K562 (cell line): ENCODE data around the gene VPS11. TPM values are rescaled to one million over a fixed set of nuclear protein-coding genes. Genes with fewer than 3 reads are reported as not detected.

ENCODE experiments used
- ATAC-seq: fragments of 200-7000 bp; cut with Tn5 transposase; 3 replicates; pipeline ENCODE4 v1.9.1; 2020; ENCODE audit warnings: moderate library complexity
- BruUV-seq: library from RNA; stranded (reverse); fragments of 400-500 nt; replicated peaks from 2 replicates; lab custom pipeline; 2021; lab: Mats Ljungman, UMichigan
- CTCF ChIA-PET: fragments of 300-600 bp; formaldehyde crosslinking; extraction: SDS; loops from one replicate; lab custom pipeline; 2021; ENCODE audit warnings: low intra/inter-chr PET ratio; lab: Yijun Ruan, JAX
- POLR2A ChIA-PET: fragments of 300-600, 350-650 bp; sonication (Branson Sonifier 250); formaldehyde crosslinking; extraction: SDS; loops from one replicate; lab custom pipeline; 2021; ENCODE audit warnings: antibody characterized with exemption, inconsistent platforms; lab: Yijun Ruan, JAX
- DNase-seq, 4 experiments: peaks; one replicate each; pipeline versions ENCODE4 v3.0.0 to v3.0.0-alpha.2; 2011 to 2018; ENCODE audit warnings: low spot score in 3 of 4, mixed read lengths in 3 of 4; ENCODE audit errors: extremely low read depth in 1 of 4
- FAIRE-seq: peaks from 2 replicates; lab custom pipeline; 2011; peaks lifted over from hg19 to GRCh38; lab: Jason Lieb, UNC
- H2AFZ ChIP-seq: 2 replicates; pipeline ENCODE4 v1.6.0; 2011; ENCODE audit warnings: low read depth, low read length, control low read depth, inconsistent platforms
- H3K27ac ChIP-seq: fragments of 200-600 bp; 3 replicates; pipeline ENCODE4 v1.8.0; 2011; ENCODE audit warnings: low read depth, mild to moderate bottlenecking, control low read depth, inconsistent platforms, low read length, moderate library complexity, mixed read lengths; ENCODE audit errors: extremely low read depth
- H3K27me3 ChIP-seq, 2 experiments: fragments of 300-600 bp in 1 of 2; 2 replicates in 1 of 2; 3 replicates in 1 of 2; pipeline versions ENCODE4 v1.6.0 to v1.8.0; 2011; ENCODE audit warnings: inconsistent platforms in 2 of 2, low read length in 2 of 2, mild to moderate bottlenecking in 1 of 2, mixed read lengths in 1 of 2, moderate library complexity in 1 of 2; ENCODE audit not compliant: control insufficient read depth in 2 of 2, insufficient read depth in 2 of 2
- H3K36me3 ChIP-seq: fragments of 300-600 bp; 3 replicates; pipeline ENCODE4 v1.8.0; 2011; ENCODE audit warnings: mild to moderate bottlenecking, low read length, inconsistent platforms; ENCODE audit not compliant: control insufficient read depth, insufficient read depth
- H3K4me1 ChIP-seq, 2 experiments: fragments of 200-600 bp in 1 of 2; replicated peaks in 1 of 2; 2 replicates in 1 of 2; 3 replicates in 1 of 2; pipeline versions ENCODE4 v1.5.1 to v1.8.0; 2011; ENCODE audit warnings: inconsistent platforms in 2 of 2, low read length in 2 of 2, mild to moderate bottlenecking in 1 of 2, mixed read lengths in 1 of 2, moderate library complexity in 1 of 2; ENCODE audit not compliant: control insufficient read depth in 2 of 2, insufficient read depth in 2 of 2
- H3K4me2 ChIP-seq: 2 replicates; pipeline ENCODE4 v1.6.1; 2011; ENCODE audit warnings: low read length, control low read depth, inconsistent platforms, mixed read lengths; ENCODE audit not compliant: insufficient read depth
- H3K4me3 ChIP-seq: fragments of 200-600 bp; sonication (generic), shearing (Covaris generic); 2 replicates; pipeline ENCODE4 v1.5.1; 2016; ENCODE audit warnings: control low read depth, inconsistent platforms
- H3K79me2 ChIP-seq: fragments of 200-600 bp; 3 replicates; pipeline ENCODE4 v1.8.0; 2011; ENCODE audit warnings: low read length, inconsistent platforms; ENCODE audit not compliant: control insufficient read depth, insufficient read depth
- H3K9ac ChIP-seq, 2 experiments: 2 replicates each; pipeline versions ENCODE4 v1.6.0 to v1.6.1; 2011; ENCODE audit warnings: low read depth in 2 of 2, low read length in 2 of 2, control low read depth in 1 of 2, inconsistent platforms in 1 of 2, mild to moderate bottlenecking in 1 of 2, mixed read lengths in 1 of 2; ENCODE audit not compliant: insufficient read depth in 1 of 2
- H3K9me1 ChIP-seq: one replicate; pipeline ENCODE4 v1.6.0; 2011; ENCODE audit warnings: inconsistent platforms, mild to moderate bottlenecking, low read length, moderate library complexity; ENCODE audit not compliant: control insufficient read depth, insufficient read depth
- H3K9me3 ChIP-seq: replicated peaks from 2 replicates; pipeline ENCODE4 v1.5.1; 2011; ENCODE audit warnings: low read depth, low read length, inconsistent platforms; ENCODE audit not compliant: control insufficient read depth, insufficient read depth
- H4K20me1 ChIP-seq: replicated peaks from 2 replicates; pipeline ENCODE4 v1.6.1; 2011; ENCODE audit warnings: low read length, inconsistent platforms, mixed read lengths; ENCODE audit not compliant: control insufficient read depth, insufficient read depth
- GABPA ChIP-seq: fragments of 200-800 bp; sonication (Bioruptor generic); conservative IDR thresholded peaks from 2 replicates; pipeline ENCODE4 v1.6.1; 2016; ENCODE audit warnings: low read depth, missing genetic modification characterization, missing compliant biosample characterization
- POLR2AphosphoS2 ChIP-seq: IDR thresholded peaks from 2 replicates; pipeline ENCODE4 v1.6.1; 2012; ENCODE audit warnings: low read length, improper control_type of control experiment
- ZNF766 ChIP-seq: fragments of 200-800 bp; sonication (Bioruptor generic); conservative IDR thresholded peaks from 2 replicates; pipeline ENCODE4 v1.6.1; 2016; ENCODE audit warnings: missing genetic modification characterization, missing compliant biosample characterization
- WGBS: fragments of 100-300 bp; shearing (Covaris generic); methylation state at CpG from one replicate; pipeline ENCODE4 v1.1.6; 2016; ENCODE audit warnings: low coverage, mixed read lengths; ENCODE audit not compliant: insufficient coverage; ENCODE audit errors: missing lambda C conversion rate; 5-methylcytosine and 5-hydroxymethylcytosine counted together
- in situ Hi-C: fragments of 300-500 bp; cut with MboI; formaldehyde crosslinking; loops from 4 replicates; pipeline ENCODE4 v1.15.0; 2018; ENCODE audit warnings: inconsistent platforms, mixed read lengths
- intact Hi-C: fragments of 100-400 bp; cut with micrococcal nuclease; formaldehyde crosslinking; loops from 2 replicates; pipeline ENCODE4 v1.14.2; 2022
- microRNA-seq: library from miRNA; unstranded; fragments of <30 nt; microRNA quantifications from one replicate; pipeline ENCODE4, GENCODE V29; 2018; ENCODE audit warnings: borderline microRNAs expressed
- polyA plus RNA-seq, 8 experiments: library from polyadenylated mRNA; depleted of rRNA in 4 of 8; stranded (reverse) in 5 of 8; unstranded in 3 of 8; fragments of >200 nt; fragmentation: Nextera tagmentation in 2 of 8; fragmentation: Illumina TruSeq in 1 of 8; extraction: Ambion mirVana in 2 of 8; extraction: Trizol in 1 of 8; gene quantifications; 2 replicates each; pipeline versions ENCODE4 v1.2.1 to v1.2.3, GENCODE V29; 2011 to 2014; ENCODE audit warnings: inconsistent platforms in 1 of 8, missing spikeins in 1 of 8
- total RNA-seq, 7 experiments: library from RNA; depleted of rRNA in 6 of 7; stranded (reverse); fragments of >200 nt in 6 of 7; fragmentation: Illumina TruSeq in 2 of 7; extraction: Trizol in 2 of 7; gene quantifications; 2 replicates each; pipeline versions ENCODE4 v1.2.1 to v1.2.3, GENCODE V29; 2011 to 2021; ENCODE audit warnings: low replicate concordance in 1 of 7
- TF ChIP-seq, protein P1 (sequence below): fragments of 250-450 bp; sonication (Bioruptor Pico); IDR thresholded peaks from 2 replicates; pipeline ENCODE4 v1.9.0; 2021; ENCODE audit warnings: mild to moderate bottlenecking, inconsistent platforms

VPS11 gene
- total and polyA plus RNA-seq, 9 of the 15 experiments (the other 6 are each of a cell fraction or from before 2014, with no cell fraction given) = 14.1 to 35.5 (median 27.5) TPM

GRCh38 chr11:119130662-119131061 is 63.0 kb downstream of the VPS11 start:
- H3K79me2 ChIP-seq = no peaks in the 10 kb centered on the region
- intact Hi-C loops = no loop called here
- in situ Hi-C loops = no loop called here
- TF ChIP-seq GABPA (peak; percentile 55), ZNF766 (CRISPR knock-in tag) (no peak), POLR2AphosphoS2 (no peak)
- TF ChIP-seq, protein P1, sequence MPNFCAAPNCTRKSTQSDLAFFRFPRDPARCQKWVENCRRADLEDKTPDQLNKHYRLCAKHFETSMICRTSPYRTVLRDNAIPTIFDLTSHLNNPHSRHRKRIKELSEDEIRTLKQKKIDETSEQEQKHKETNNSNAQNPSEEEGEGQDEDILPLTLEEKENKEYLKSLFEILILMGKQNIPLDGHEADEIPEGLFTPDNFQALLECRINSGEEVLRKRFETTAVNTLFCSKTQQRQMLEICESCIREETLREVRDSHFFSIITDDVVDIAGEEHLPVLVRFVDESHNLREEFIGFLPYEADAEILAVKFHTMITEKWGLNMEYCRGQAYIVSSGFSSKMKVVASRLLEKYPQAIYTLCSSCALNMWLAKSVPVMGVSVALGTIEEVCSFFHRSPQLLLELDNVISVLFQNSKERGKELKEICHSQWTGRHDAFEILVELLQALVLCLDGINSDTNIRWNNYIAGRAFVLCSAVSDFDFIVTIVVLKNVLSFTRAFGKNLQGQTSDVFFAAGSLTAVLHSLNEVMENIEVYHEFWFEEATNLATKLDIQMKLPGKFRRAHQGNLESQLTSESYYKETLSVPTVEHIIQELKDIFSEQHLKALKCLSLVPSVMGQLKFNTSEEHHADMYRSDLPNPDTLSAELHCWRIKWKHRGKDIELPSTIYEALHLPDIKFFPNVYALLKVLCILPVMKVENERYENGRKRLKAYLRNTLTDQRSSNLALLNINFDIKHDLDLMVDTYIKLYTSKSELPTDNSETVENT = no peak
- no peak overlapping the region for H2AFZ ChIP-seq
- H3K9me3 ChIP-seq = no peaks in the 10 kb centered on the region
- ATAC-seq (no peak), FAIRE-seq (no peak), DNase-seq (no peak)
- H3K9ac ChIP-seq = peak overlapping the region in 1 of 2 experiments; percentile 52; a peak in 1 of 4 replicates
- 67% methylated on average over 3 of the region's 3 CpGs for WGBS
- H3K27ac ChIP-seq = no peak overlapping the region
- H3K27me3 ChIP-seq = no peaks in the 10 kb centered on the region
- H3K4me3 ChIP-seq = no peak overlapping the region
- H4K20me1 ChIP-seq = no peaks in the 10 kb centered on the region
- CTCF ChIA-PET = no interaction called here
- no peak overlapping the region for H3K4me2 ChIP-seq
- peaks cover 44% of the 10 kb centered on the region; the same call in 2 of the 3 replicates for H3K36me3 ChIP-seq
- POLR2A ChIA-PET = interaction anchor here (0.6 kb wide), 1 partner anchor 19 kb away, joined by 3 read pairs; no protein-coding TSS in a partner anchor
- no peaks in the 10 kb centered on the region; a peak in 2 of 5 replicates for H3K4me1 ChIP-seq
- H3K9me1 ChIP-seq = no peaks in the 10 kb centered on the region
- no TSS peak for BruUV-seq

Small RNA genes within 50 kb of the gene (microRNA-seq; reads per million reads assigned to microRNA genes)
- not detected for gene MIR3656

Other genes starting within 250 kb of the VPS11 start
Only the 7 nearest of the 18 such genes appear.
- gene RPS25, start 49.5 kb upstream of the VPS11 start, total RNA-seq (2014; rRNA removed) = 1,122 and 1,723 TPM in 2 replicates
- gene RPS25, start 49.5 kb upstream of the VPS11 start, total RNA-seq (2014; rRNA removed; fragmentation: Illumina TruSeq; extraction: Trizol) = 2,419 and 2,437 TPM in 2 replicates
- gene RPS25, start 49.5 kb upstream of the VPS11 start, total RNA-seq (2015; rRNA removed; fragmentation: Illumina TruSeq; extraction: Trizol) = 2,472 and 2,755 TPM in 2 replicates
- 1,553 and 1,702 TPM in 2 replicates for gene RPS25, start 49.5 kb upstream of the VPS11 start, total RNA-seq (2021)
- 1,393 and 1,573 TPM in 2 replicates for gene RPS25, start 49.5 kb upstream of the VPS11 start, polyA plus RNA-seq (2011; rRNA removed)
- 2,166 and 3,143 TPM in 2 replicates for gene RPS25, start 49.5 kb upstream of the VPS11 start, polyA plus RNA-seq (2014; fragmentation: Illumina TruSeq; extraction: Trizol)
- gene RPS25, start 49.5 kb upstream of the VPS11 start, polyA plus RNA-seq (2014; fragmentation: Nextera tagmentation; extraction: Ambion mirVana) = 1,000 to 10,000 TPM; 2,471 to 2,886 TPM
- 2,239 and 5,486 TPM in 2 replicates for gene RPS25, start 49.5 kb upstream of the VPS11 start, polyA plus RNA-seq (2014; rRNA removed)
- gene TRAPPC4, start 49.1 kb upstream of the VPS11 start, total RNA-seq (2014; rRNA removed) = 132 and 142 TPM in 2 replicates
- gene TRAPPC4, start 49.1 kb upstream of the VPS11 start, total RNA-seq (2014; rRNA removed; fragmentation: Illumina TruSeq; extraction: Trizol) = 142 and 147 TPM in 2 replicates
- gene TRAPPC4, start 49.1 kb upstream of the VPS11 start, total RNA-seq (2015; rRNA removed; fragmentation: Illumina TruSeq; extraction: Trizol) = 137 and 139 TPM in 2 replicates
- 139 TPM in 2 replicates for gene TRAPPC4, start 49.1 kb upstream of the VPS11 start, total RNA-seq (2021)
- gene TRAPPC4, start 49.1 kb upstream of the VPS11 start, polyA plus RNA-seq (2011; rRNA removed) = 205 and 232 TPM in 2 replicates
- 121 and 127 TPM in 2 replicates for gene TRAPPC4, start 49.1 kb upstream of the VPS11 start, polyA plus RNA-seq (2014; fragmentation: Illumina TruSeq; extraction: Trizol)
- 100 to 1,000 TPM; 455 to 524 TPM for gene TRAPPC4, start 49.1 kb upstream of the VPS11 start, polyA plus RNA-seq (2014; fragmentation: Nextera tagmentation; extraction: Ambion mirVana)
- gene TRAPPC4, start 49.1 kb upstream of the VPS11 start, polyA plus RNA-seq (2014; rRNA removed) = 152 and 159 TPM in 2 replicates
- gene SLC37A4, start 36.9 kb upstream of the VPS11 start, total RNA-seq (2014; rRNA removed) = 27.9 and 34.1 TPM in 2 replicates
- gene SLC37A4, start 36.9 kb upstream of the VPS11 start, total RNA-seq (2014; rRNA removed; fragmentation: Illumina TruSeq; extraction: Trizol) = 34.5 and 35.7 TPM in 2 replicates
- gene SLC37A4, start 36.9 kb upstream of the VPS11 start, total RNA-seq (2015; rRNA removed; fragmentation: Illumina TruSeq; extraction: Trizol) = 27.9 and 28.2 TPM in 2 replicates
- gene SLC37A4, start 36.9 kb upstream of the VPS11 start, total RNA-seq (2021) = 48.8 and 49.8 TPM in 2 replicates
- gene SLC37A4, start 36.9 kb upstream of the VPS11 start, polyA plus RNA-seq (2011; rRNA removed) = 73.9 and 87.9 TPM in 2 replicates
- 54.6 and 55.2 TPM in 2 replicates for gene SLC37A4, start 36.9 kb upstream of the VPS11 start, polyA plus RNA-seq (2014; fragmentation: Illumina TruSeq; extraction: Trizol)
- gene SLC37A4, start 36.9 kb upstream of the VPS11 start, polyA plus RNA-seq (2014; fragmentation: Nextera tagmentation; extraction: Ambion mirVana) = 10 to 100 TPM; 24.7 to 40.7 TPM
- gene SLC37A4, start 36.9 kb upstream of the VPS11 start, polyA plus RNA-seq (2014; rRNA removed) = 54.6 and 55.0 TPM in 2 replicates
- 128 and 132 TPM in 2 replicates for gene HYOU1, start 10.6 kb upstream of the VPS11 start, total RNA-seq (2014; rRNA removed)
- gene HYOU1, start 10.6 kb upstream of the VPS11 start, total RNA-seq (2014; rRNA removed; fragmentation: Illumina TruSeq; extraction: Trizol) = 95.2 and 104 TPM in 2 replicates
- 124 and 125 TPM in 2 replicates for gene HYOU1, start 10.6 kb upstream of the VPS11 start, total RNA-seq (2015; rRNA removed; fragmentation: Illumina TruSeq; extraction: Trizol)
- gene HYOU1, start 10.6 kb upstream of the VPS11 start, total RNA-seq (2021) = 193 and 197 TPM in 2 replicates
- gene HYOU1, start 10.6 kb upstream of the VPS11 start, polyA plus RNA-seq (2011; rRNA removed) = 159 and 196 TPM in 2 replicates
- gene HYOU1, start 10.6 kb upstream of the VPS11 start, polyA plus RNA-seq (2014; fragmentation: Illumina TruSeq; extraction: Trizol) = 180 and 197 TPM in 2 replicates
- gene HYOU1, start 10.6 kb upstream of the VPS11 start, polyA plus RNA-seq (2014; fragmentation: Nextera tagmentation; extraction: Ambion mirVana) = 10 to 100 TPM; 19.5 to 46.2 TPM
- gene HYOU1, start 10.6 kb upstream of the VPS11 start, polyA plus RNA-seq (2014; rRNA removed) = 145 and 151 TPM in 2 replicates
- 82.8 and 118 TPM in 2 replicates for gene HMBS, start 17.1 kb downstream of the VPS11 start, total RNA-seq (2014; rRNA removed)
- 108 and 113 TPM in 2 replicates for gene HMBS, start 17.1 kb downstream of the VPS11 start, total RNA-seq (2014; rRNA removed; fragmentation: Illumina TruSeq; extraction: Trizol)
- gene HMBS, start 17.1 kb downstream of the VPS11 start, total RNA-seq (2015; rRNA removed; fragmentation: Illumina TruSeq; extraction: Trizol) = 52.3 and 56.9 TPM in 2 replicates
- gene HMBS, start 17.1 kb downstream of the VPS11 start, total RNA-seq (2021) = 272 and 282 TPM in 2 replicates
- gene HMBS, start 17.1 kb downstream of the VPS11 start, polyA plus RNA-seq (2011; rRNA removed) = 311 and 380 TPM in 2 replicates
- 286 and 323 TPM in 2 replicates for gene HMBS, start 17.1 kb downstream of the VPS11 start, polyA plus RNA-seq (2014; fragmentation: Illumina TruSeq; extraction: Trizol)
- gene HMBS, start 17.1 kb downstream of the VPS11 start, polyA plus RNA-seq (2014; fragmentation: Nextera tagmentation; extraction: Ambion mirVana) = 100 to 1,000 TPM; 308 to 385 TPM
- gene HMBS, start 17.1 kb downstream of the VPS11 start, polyA plus RNA-seq (2014; rRNA removed) = 294 and 314 TPM in 2 replicates
- gene DPAGT1, start 34.0 kb downstream of the VPS11 start, total RNA-seq (2014; rRNA removed) = 29.9 and 44.1 TPM in 2 replicates
- 42.2 and 43.8 TPM in 2 replicates for gene DPAGT1, start 34.0 kb downstream of the VPS11 start, total RNA-seq (2014; rRNA removed; fragmentation: Illumina TruSeq; extraction: Trizol)
- 35.3 and 40.0 TPM in 2 replicates for gene DPAGT1, start 34.0 kb downstream of the VPS11 start, total RNA-seq (2015; rRNA removed; fragmentation: Illumina TruSeq; extraction: Trizol)
- gene DPAGT1, start 34.0 kb downstream of the VPS11 start, total RNA-seq (2021) = 79.3 and 85.8 TPM in 2 replicates
- gene DPAGT1, start 34.0 kb downstream of the VPS11 start, polyA plus RNA-seq (2011; rRNA removed) = 85.0 and 126 TPM in 2 replicates
- 112 and 113 TPM in 2 replicates for gene DPAGT1, start 34.0 kb downstream of the VPS11 start, polyA plus RNA-seq (2014; fragmentation: Illumina TruSeq; extraction: Trizol)
- gene DPAGT1, start 34.0 kb downstream of the VPS11 start, polyA plus RNA-seq (2014; fragmentation: Nextera tagmentation; extraction: Ambion mirVana) = 100 to 1,000 TPM in 1 of 2 experiments, 10 to 100 TPM in 1; 91.1 to 135 TPM
- gene DPAGT1, start 34.0 kb downstream of the VPS11 start, polyA plus RNA-seq (2014; rRNA removed) = 61.3 and 79.2 TPM in 2 replicates
- 16.9 and 23.8 TPM in 2 replicates for gene C2CD2L, start 39.5 kb downstream of the VPS11 start, total RNA-seq (2014; rRNA removed)
- gene C2CD2L, start 39.5 kb downstream of the VPS11 start, total RNA-seq (2014; rRNA removed; fragmentation: Illumina TruSeq; extraction: Trizol) = 6.9 and 11.8 TPM in 2 replicates
- gene C2CD2L, start 39.5 kb downstream of the VPS11 start, total RNA-seq (2015; rRNA removed; fragmentation: Illumina TruSeq; extraction: Trizol) = 14.8 and 15.6 TPM in 2 replicates
- gene C2CD2L, start 39.5 kb downstream of the VPS11 start, total RNA-seq (2021) = 34.1 and 41.2 TPM in 2 replicates
- gene C2CD2L, start 39.5 kb downstream of the VPS11 start, polyA plus RNA-seq (2011; rRNA removed) = 10.8 and 19.6 TPM in 2 replicates
- gene C2CD2L, start 39.5 kb downstream of the VPS11 start, polyA plus RNA-seq (2014; fragmentation: Illumina TruSeq; extraction: Trizol) = 29.7 and 34.7 TPM in 2 replicates
- 1 to 10 TPM in 1 of 2 experiments, under 1 TPM in 1; 0.66 to 1.0 TPM for gene C2CD2L, start 39.5 kb downstream of the VPS11 start, polyA plus RNA-seq (2014; fragmentation: Nextera tagmentation; extraction: Ambion mirVana)
- gene C2CD2L, start 39.5 kb downstream of the VPS11 start, polyA plus RNA-seq (2014; rRNA removed) = 22.4 and 25.7 TPM in 2 replicates